ENCODE measurements around the gene PRIMA1.

Gene PRIMA1

GRCh38 chr14:93797071-93797470 is 8.8 kb upstream of the PRIMA1 start:
- no peak for DNase-seq

- DNase-seq: no peak
Observed at GRCh38 chr14:93794756-93795155, 6.5 kb upstream of the PRIMA1 start.

GRCh38 chr14:93793555-93794324 is 5.5 kb upstream of the PRIMA1 start:
- no peak for DNase-seq

GRCh38 chr14:93792391-93792790 is 4.1 kb upstream of the PRIMA1 start:
- no peak for DNase-seq

- DNase-seq: no peak
Observed at GRCh38 chr14:93790966-93791365, 2.7 kb upstream of the PRIMA1 start.

- DNase-seq: peak in 6 of 51 donors; percentile 51 to 71 (median 59)
Observed at GRCh38 chr14:93789228-93790130, 1.2 kb upstream of the PRIMA1 start.

GRCh38 chr14:93788543-93789227 is 400 bp upstream of the PRIMA1 start:
- peak in 46 of 51 donors; percentile 14 to 92 (median 65) for DNase-seq

- DNase-seq: peak in 12 of 51 donors; percentile 6 to 51 (median 20)
Observed at GRCh38 chr14:93787465-93788292, 606 bp downstream of the PRIMA1 start.

GRCh38 chr14:93785423-93785822 is 2.9 kb downstream of the PRIMA1 start:
- no peak for DNase-seq

GRCh38 chr14:93784878-93785277 is 3.4 kb downstream of the PRIMA1 start:
- no peak for DNase-seq

- DNase-seq: no peak
Observed at GRCh38 chr14:93780813-93781400, 7.4 kb downstream of the PRIMA1 start.

- peak in 6 of 51 donors; percentile 8 to 34 (median 20) for DNase-seq
Observed at GRCh38 chr14:93778856-93779629, 9.2 kb downstream of the PRIMA1 start.

GRCh38 chr14:93778453-93778852 is 9.8 kb downstream of the PRIMA1 start:
- no peak for DNase-seq

- DNase-seq: no peak
Observed at GRCh38 chr14:93775744-93776143, 12.5 kb downstream of the PRIMA1 start.

GRCh38 chr14:93775158-93775557 is 13.1 kb downstream of the PRIMA1 start:
- no peak for DNase-seq

- peak in 2 of 51 donors; percentile 23 to 38 for DNase-seq
Observed at GRCh38 chr14:93772263-93772662, 16.0 kb downstream of the PRIMA1 start.

GRCh38 chr14:93765970-93766369 is 22.3 kb downstream of the PRIMA1 start:
- no peak for DNase-seq

GRCh38 chr14:93765155-93765554 is 23.1 kb downstream of the PRIMA1 start:
- DNase-seq: no peak

- DNase-seq: no peak
Observed at GRCh38 chr14:93764211-93764659, 24.1 kb downstream of the PRIMA1 start.

All from hypothalamus (tissue), 51 donors.